Right ventricle myocardium inferior (tissue), 1 donor: ENCODE results near the gene KIF21A. TPM values are rescaled to one million over a fixed set of nuclear protein-coding genes. Genes with fewer than 3 reads are reported as not detected.

Source experiments
- ATAC-seq: fragments of 200-7000 bp; cut with Tn5 transposase; one replicate; pipeline ENCODE4 v1.9.1; 2020; ENCODE audit warnings: mild to moderate bottlenecking, moderate library complexity
- DNase-seq: peaks from one replicate; pipeline ENCODE4 v3.0.0; 2021; ENCODE audit errors: missing footprints
- intact Hi-C: fragments of 100-400 bp; cut with DNase I; formaldehyde crosslinking; loops from one replicate; pipeline ENCODE4 v1.11.0; 2022
- total RNA-seq: library from RNA; stranded (reverse); fragmentation: NEBNext Ultra II Directional; extraction: Animal tissue kit (Norgen Biotek cat#: 25700); gene quantifications from one replicate; pipeline ENCODE4 v1.2.1, GENCODE V29; 2021
- donor health status: DM: no; HTN: yes; CAD: no; lungs with severe emphysema.

The KIF21A gene
- total RNA-seq, 1 donor from 2014 or later: 57.9 TPM

- DNase-seq (no peak), ATAC-seq (no peak)
- intact Hi-C loops: no loop called here
Observed at GRCh38 chr12:39364196-39364595, 78.7 kb downstream of the KIF21A start.

DNA sequence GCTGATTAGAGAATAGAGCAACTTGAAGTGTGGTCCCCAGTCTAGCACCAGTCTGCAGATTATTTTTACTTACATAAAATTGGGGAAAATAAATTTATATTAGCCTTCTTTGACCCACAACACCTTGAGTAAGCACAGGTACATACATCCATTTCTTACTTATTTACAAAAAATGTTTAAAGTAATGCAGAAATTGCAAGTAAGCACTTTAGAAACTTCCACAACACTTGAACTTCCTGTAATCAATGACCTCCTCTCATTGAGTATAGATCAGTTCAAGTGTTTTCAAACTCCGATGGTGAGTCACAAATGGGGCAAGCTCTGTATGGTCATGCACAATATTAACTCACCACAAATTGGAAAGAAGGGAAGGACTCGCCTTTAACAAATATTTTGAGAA is 83.3 kb downstream of the KIF21A start:
- intact Hi-C loops: no loop called here
- no peak for DNase-seq
- ATAC-seq: no peak

DNA sequence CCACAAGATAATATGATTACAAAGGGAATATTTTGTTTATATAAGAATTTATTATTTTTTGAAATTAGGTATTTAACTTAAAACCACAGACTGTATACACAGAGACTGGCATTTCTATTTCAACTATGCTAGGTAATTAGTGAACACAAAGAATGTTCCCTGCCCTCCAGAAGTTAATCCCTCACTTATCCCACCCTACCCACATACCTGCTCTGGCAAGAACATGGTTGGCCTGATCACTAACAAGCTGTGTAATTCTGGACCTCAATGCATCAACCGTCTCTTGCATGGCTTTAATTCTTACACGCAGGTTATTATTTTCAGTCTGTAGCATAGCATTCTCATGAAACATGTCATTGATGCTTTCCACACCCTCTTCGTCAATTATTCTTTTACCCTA is 85.9 kb downstream of the KIF21A start:
- DNase-seq (no peak), ATAC-seq (no peak)
- intact Hi-C loops: no loop called here

GRCh38 chr12:39355841-39356240 is 87.1 kb downstream of the KIF21A start:
- ATAC-seq (no peak), DNase-seq (no peak)
- intact Hi-C loops: no loop called here

GRCh38 chr12:39354955-39355354 is 88.0 kb downstream of the KIF21A start:
- no peak for ATAC-seq
- DNase-seq: no peak
- intact Hi-C loops: no loop called here

GRCh38 chr12:39352471-39353017 is 90.4 kb downstream of the KIF21A start:
- no peak for ATAC-seq
- intact Hi-C loops: no loop called here
- no peak for DNase-seq

- DNase-seq (no peak), ATAC-seq (no peak)
- intact Hi-C loops: no loop called here
Observed at GRCh38 chr12:39351153-39351552, 91.8 kb downstream of the KIF21A start.

DNA sequence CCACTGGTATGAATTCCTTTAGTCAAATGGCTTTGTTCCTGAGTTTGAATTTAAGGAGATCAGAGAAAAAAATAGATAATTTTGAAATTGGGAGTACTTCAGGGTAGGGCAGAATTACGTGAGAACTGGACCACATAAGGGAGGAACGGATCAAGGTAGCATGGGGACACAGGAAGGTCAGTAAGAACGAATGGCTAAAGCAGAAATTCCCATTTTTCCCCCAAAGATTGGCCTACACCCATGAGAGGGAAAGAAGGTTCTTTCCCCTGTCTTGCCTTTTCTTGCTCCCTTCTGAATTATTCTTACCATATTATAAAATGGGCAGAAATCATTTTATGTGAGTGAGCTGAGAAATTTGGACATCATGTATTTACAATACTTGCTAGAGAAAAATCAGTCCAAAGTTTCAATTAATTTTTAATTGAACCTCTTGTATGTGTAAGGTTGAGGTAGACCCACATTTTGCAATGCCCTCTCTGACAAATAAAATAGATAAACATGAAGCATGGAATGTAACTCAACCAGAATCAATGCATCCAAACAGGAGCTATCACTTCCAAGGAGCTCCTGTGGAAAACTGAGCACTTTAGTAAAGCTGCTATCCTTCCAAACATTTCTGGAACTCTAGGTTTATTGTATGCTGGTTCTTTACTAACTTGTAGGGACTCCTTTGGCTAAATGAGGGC is 93.8 kb downstream of the KIF21A start:
- intact Hi-C loops: no loop called here
- DNase-seq (no peak), ATAC-seq (no peak)

DNA sequence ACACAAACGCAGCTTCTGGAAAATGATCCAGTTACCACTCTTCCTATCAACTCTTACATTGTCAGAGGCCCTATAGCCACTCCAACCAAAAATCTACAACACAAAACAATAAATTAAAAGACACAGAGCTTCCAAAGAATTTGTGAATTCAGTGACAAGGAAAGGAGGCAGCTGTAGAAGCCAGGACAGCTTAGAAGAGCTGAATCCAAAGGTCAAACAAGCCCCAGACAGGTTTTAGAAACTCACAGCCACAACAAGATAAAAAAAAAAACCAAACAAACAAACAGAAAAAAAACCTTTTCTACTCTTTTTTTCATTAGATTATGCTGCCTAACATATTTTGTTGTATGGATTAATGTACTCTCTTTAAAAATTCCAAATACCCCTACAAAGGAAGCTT is 94.4 kb downstream of the KIF21A start:
- no peak for DNase-seq
- intact Hi-C loops: no loop called here

GRCh38 chr12:39344926-39345325 is 98.0 kb downstream of the KIF21A start:
- no peak for ATAC-seq
- DNase-seq: no peak
- intact Hi-C loops: no loop called here

More for the DNA sequence above, 94.4 kb downstream of the KIF21A start:
- no peak for ATAC-seq

DNA sequence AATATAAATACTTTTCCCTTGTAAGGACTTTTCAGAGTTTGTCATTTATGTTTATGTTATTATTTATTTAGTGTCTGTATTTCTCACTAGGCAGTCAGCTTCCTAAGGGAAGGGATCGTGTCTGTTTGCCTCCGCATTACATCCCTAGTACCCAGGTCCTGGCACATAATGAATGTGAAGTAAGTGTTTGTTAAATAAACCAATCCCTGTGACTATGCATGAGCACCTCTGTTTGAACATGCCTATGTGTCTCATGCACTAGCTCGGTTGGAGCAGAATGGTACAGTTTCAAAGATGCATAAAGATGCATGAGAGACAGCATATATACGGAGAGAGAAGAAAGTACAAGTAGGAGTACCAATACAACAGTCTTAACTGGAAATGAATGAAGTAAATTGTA is 99.3 kb downstream of the KIF21A start:
- DNase-seq (no peak), ATAC-seq (no peak)
- intact Hi-C loops: no loop called here

DNA sequence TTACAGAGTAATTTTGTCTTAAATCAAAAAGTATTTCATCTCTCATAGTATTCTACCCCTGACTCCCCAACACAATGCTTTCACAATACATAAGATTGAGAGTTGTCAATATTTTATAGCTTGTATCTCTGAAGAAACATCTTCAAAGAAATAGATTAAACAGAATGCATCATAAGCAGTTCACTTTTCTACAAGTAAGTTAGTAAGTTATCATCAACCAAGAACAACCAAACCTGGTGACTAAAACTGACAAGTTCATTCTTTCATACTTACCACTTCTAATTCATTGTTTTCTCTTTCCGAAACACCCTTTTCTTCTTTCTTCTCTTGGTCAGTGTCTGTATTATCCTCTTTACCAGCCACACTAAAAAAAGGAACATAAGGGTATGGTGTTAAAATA is 101.2 kb downstream of the KIF21A start:
- ATAC-seq (no peak), DNase-seq (no peak)
- intact Hi-C loops: no loop called here

DNA sequence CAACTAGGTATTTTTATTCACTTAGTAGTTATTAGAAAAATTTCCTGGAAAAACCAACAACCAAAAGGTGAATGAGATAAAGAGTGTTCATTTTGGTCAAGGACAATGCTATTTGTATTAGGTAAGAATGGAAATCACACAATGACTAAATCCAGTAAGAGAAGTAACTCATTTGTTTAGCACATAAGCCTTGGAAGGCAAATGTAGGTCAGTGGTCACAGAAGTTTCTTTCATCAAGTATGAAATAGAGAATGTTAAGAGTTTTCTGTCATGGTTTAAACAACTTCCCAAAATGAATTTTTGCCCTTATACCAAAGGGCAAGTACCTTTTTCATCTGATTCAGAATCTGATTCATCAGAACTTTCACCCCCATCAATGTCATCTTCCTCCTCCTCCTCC is 101.7 kb downstream of the KIF21A start:
- intact Hi-C loops: no loop called here
- DNase-seq (no peak), ATAC-seq (no peak)

DNA sequence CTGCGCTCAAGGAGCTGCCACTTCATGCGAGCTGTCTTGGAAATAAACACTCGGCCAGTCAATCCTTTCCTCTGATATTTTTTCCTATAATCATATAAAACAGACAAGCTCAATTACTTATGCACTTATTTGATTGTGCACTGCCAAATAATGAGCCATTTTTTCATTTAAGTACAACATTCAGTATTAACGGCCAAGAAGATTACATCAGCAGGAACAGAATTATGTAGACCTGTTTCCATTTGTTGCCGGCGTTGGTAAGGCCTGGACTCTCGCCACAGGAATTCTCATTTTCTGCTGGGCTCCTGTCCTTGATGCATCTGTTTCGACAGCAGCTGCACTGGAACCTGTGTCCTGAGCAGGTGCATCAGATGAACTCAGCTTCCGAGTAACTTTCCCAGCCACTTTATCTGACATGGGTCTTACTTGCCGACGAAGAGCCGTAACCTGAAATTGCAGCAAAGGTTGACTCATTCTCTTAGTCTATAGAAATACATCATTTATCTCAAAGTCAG is 110.2 kb downstream of the KIF21A start:
- intact Hi-C loops: no loop called here
- DNase-seq (no peak), ATAC-seq (no peak)

DNA sequence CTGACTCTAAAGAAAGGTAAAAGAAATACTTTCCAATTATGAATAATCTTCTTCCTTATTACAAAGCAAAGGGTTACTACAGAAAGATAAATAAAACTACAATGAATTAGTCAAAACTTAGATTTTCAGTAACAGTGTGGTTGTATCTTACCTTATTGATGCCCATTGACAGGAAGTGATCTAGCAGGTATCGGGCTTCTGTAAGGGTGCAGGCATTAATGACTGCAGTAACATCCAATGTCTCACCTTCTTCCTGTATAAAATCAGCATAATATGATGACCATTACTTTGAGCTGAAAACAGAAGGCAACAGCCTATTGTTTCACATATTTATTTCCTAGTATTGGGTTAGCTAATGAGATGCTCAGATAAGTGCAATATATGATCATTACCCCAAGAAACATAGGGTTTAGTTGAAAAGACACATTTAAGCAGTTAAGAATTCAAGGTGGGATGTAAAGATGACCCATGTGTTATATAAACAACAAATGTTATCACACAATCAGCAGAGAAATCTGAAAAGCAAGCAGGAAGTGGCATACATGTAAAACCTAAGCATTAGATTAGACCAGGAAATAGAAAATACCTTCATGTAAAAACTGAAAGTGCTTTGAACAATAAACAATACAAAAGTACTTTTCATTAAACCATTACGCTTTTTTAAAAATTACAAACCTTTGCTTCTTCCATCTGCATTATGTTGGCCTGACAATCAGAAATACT is 111.2 kb downstream of the KIF21A start:
- intact Hi-C loops: no loop called here
- no peak for ATAC-seq

DNA sequence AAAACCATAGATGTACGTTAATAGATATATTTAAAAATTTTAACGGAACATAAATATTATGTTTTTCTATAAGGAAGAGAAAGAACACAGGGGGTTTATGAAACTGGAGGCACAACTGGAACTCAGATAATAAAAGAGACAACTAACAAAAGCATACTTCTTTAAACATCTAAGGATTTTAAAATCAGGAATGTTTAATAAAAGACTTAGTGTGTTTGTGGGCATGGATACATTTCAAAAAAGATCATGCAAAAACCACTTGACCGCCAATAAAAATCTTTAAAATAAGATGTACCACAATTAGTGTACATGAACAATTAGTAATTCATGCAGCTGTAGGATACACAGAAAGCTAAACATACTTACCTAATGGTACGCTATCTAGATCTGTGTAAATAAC is 113.0 kb downstream of the KIF21A start:
- intact Hi-C loops: loop anchor here (5.0 kb wide), 1 partner anchor 112 kb away; the partner anchor contains the start of gene KIF21A
- no peak for ATAC-seq
- DNase-seq: no peak

More for the DNA sequence above, 111.2 kb downstream of the KIF21A start:
- no peak for DNase-seq

DNA sequence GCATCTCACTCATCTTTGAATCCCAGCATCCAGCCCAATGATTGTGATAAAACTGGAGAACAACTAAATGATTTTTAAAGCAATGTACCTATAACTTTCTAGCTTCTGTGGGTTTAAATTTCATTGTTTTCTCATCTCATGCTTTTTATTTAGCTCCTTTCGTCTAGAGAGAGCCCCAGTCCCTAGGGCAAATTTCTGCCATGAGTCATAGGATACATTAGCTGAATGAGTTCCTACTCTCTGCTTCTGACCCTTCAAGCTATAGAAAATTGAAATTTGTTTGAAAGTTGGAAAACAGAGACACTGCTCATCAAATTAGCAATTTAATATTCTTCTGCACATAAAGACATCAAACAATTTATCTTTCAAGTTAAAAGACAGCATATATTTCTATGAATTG is 113.9 kb downstream of the KIF21A start:
- DNase-seq (no peak), ATAC-seq (no peak)
- intact Hi-C loops: loop anchor here (5.0 kb wide), 1 partner anchor 113 kb away; the partner anchor contains the start of gene KIF21A

DNA sequence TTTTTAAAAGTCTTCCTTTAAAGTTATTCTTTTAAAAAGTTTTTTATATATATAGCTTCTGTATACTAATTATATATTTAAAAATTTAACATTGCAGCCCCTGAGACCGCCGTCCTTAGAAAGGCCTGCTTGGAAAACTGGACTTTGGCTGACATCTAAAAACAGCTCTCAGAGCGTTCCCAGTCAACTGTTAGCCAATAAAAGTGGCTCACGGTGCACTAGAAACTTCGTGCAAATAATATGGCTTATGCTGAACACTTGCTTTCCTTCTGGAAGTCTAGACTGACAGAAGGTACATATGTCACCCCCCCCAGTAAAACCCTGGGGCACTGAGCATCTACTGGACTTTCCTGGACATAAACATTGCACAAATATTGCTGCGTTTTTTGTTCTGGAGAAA is 115.0 kb downstream of the KIF21A start:
- intact Hi-C loops: loop anchor here (5.0 kb wide), 1 partner anchor 114 kb away; the partner anchor contains the start of gene KIF21A
- ATAC-seq: peak; percentile 39
- no peak for DNase-seq

DNA sequence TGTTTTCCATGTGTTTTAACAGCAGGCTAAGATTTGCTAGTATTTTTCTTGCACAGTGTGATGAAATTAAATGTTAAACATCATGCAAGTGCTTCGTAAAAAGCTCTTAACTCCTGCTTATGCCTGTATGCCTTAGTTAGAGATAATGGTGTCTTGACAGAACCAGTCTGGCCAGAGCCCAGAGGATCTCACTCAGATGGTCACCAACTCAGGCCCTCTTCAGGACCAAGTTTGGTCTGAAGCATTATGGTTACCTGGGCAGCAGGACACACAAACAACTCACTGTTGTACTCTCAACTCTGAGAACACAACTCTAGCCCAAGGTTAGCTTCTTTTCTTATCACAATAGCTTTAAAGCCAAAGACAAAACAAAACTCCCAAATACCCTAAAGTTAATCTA is 115.4 kb downstream of the KIF21A start:
- DNase-seq (no peak), ATAC-seq (peak; percentile 74)
- intact Hi-C loops: loop anchor here (5.0 kb wide), 1 partner anchor 115 kb away; the partner anchor contains the start of gene KIF21A

DNA sequence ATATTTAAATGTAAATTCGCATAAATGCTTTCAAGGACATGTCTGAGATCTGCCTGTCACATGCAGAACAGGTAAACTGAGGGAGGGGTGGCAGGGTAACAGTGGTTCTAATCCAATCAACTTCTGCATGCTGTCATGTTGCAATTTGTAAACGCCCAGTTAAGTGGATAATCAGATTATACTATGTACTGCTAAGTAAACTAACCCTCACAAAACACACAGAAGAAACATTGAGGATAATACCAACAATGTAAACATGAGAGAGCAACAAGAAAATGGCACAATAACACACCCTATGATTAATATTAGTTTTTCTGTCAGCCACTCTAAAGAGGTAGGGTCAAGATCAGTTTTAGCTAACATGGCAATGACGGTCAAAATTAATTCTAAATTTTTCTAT is 123.7 kb downstream of the KIF21A start:
- intact Hi-C loops: loop anchor here (10.0 kb wide), 1 partner anchor 376 kb away; no protein-coding TSS in a partner anchor
- no peak for DNase-seq

More for the DNA sequence above, 123.7 kb downstream of the KIF21A start:
- ATAC-seq: no peak
